Transverse colon (tissue), 4 donors: ENCODE measurements around the gene NEO1. TPM values are rescaled to one million over a fixed set of nuclear protein-coding genes. Genes with fewer than 3 reads are reported as not detected.

Source experiments
- DNase-seq: peaks from one replicate; pipeline ENCODE4 v3.0.0-alpha.2; 2019
- H3K27ac ChIP-seq, 4 donors: fragments of 200-600 bp; sonication (generic); 2 replicates each; pipeline ENCODE4 v1.5.1; 2016 to 2018; ENCODE audit warnings: inconsistent platforms in 4 of 4
- H3K27me3 ChIP-seq: fragments of 200-600 bp; sonication (generic); 2 replicates; pipeline ENCODE4 v1.5.1; 2017; ENCODE audit warnings: inconsistent platforms
- H3K36me3 ChIP-seq, 4 donors: fragments of 200-600 bp; sonication (generic); 2 replicates each; pipeline ENCODE4 v1.5.1; 2017 to 2019; ENCODE audit warnings: inconsistent platforms in 4 of 4
- H3K4me1 ChIP-seq, 4 donors: fragments of 200-600 bp; sonication (generic); 2 replicates each; pipeline ENCODE4 v1.5.1; 2017 to 2020; ENCODE audit warnings: inconsistent platforms in 4 of 4
- H3K4me3 ChIP-seq, 4 donors: fragments of 200-600 bp; sonication (generic); 1 replicate in 1 of 4; 2 replicates in 3 of 4; pipeline versions ENCODE4 v1.5.1 to v1.6.1; 2017 to 2019; ENCODE audit warnings: inconsistent platforms in 4 of 4
- H3K9me3 ChIP-seq, 2 donors: fragments of 200-600 bp; sonication (generic); 2 replicates each; pipeline ENCODE4 v1.5.1; 2017 to 2019; ENCODE audit warnings: inconsistent platforms in 2 of 2
- CTCF ChIP-seq, 5 experiments: fragments of 200-600 bp in 3 of 5; fragments of 450-650 bp in 2 of 5; sonication (generic) in 3 of 5; IDR thresholded peaks; 1 replicate in 2 of 5; 2 replicates in 3 of 5; pipeline ENCODE4 v1.5.1; 2016 to 2017; ENCODE audit warnings: antibody characterized with exemption in 5 of 5, inconsistent platforms in 3 of 5, mild to moderate bottlenecking in 2 of 5, moderate library complexity in 1 of 5
- EP300 ChIP-seq: sonication (generic); formaldehyde crosslinking; IDR thresholded peaks from one replicate; pipeline ENCODE4 v1.6.1; 2017; ENCODE audit warnings: antibody characterized with exemption, low read depth
- POLR2A ChIP-seq: fragments of 450-650 bp; IDR thresholded peaks from one replicate; pipeline ENCODE4 v1.6.1; 2016; ENCODE audit warnings: antibody characterized with exemption, mild to moderate bottlenecking, moderate library complexity
- POLR2AphosphoS5 ChIP-seq, 3 donors: sonication (generic); formaldehyde crosslinking; IDR thresholded peaks; one replicate each; pipeline ENCODE4 v1.6.1; 2016; ENCODE audit warnings: antibody characterized with exemption in 3 of 3
- WGBS, 2 donors: methylation state at CpG; one replicate each; pipeline ENCODE4 v1.1.5; 2018; ENCODE audit warnings: low coverage in 1 of 2; 5-methylcytosine and 5-hydroxymethylcytosine counted together
- in situ Hi-C, 4 donors: fragments of 200-750 bp; cut with MboI; loops; one replicate each; pipeline versions ENCODE4 v1.15.0 to v1.15.1; 2017; ENCODE audit warnings: low sequenced_read_pairs in 3 of 4, low pct_ligation_motif_present in 1 of 4, low pct_unique_long_range_greater_than_20kb in 1 of 4
- intact Hi-C: fragments of 100-400 bp; cut with DNase I; formaldehyde crosslinking; loops from one replicate; pipeline ENCODE4 v1.15.1; 2023; ENCODE audit warnings: low total_unique reads
- total RNA-seq, 4 donors: library from RNA; depleted of rRNA; stranded (reverse); fragments of >200 nt; gene quantifications; one replicate each; pipeline ENCODE4 v1.1.0, GENCODE V29; 2016

NEO1 gene
- total RNA-seq, 4 donors from 2014 or later, result 100 to 188 (median 135) TPM

- intact Hi-C loops, result no loop called here
- no peak for DNase-seq
- Histone ChIP-seq H3K27ac (no peak overlapping the region), H3K9me3 (no peaks in the 10 kb centered on the region), H3K36me3 (peaks cover 0 to 4% (median 0%) of the 10 kb centered on the region in 4 donors), H3K27me3 (no peaks in the 10 kb centered on the region), H3K4me3 (no peak overlapping the region), H3K4me1 (no peaks in the 10 kb centered on the region)
- in situ Hi-C loops, result no loop called here
- TF ChIP-seq POLR2AphosphoS5 (IDR thresholded peaks at IDR 0.05) (no peak), POLR2A (no peak), EP300 (no peak), CTCF (IDR thresholded peaks at IDR 0.05) (no peak)
Observed at GRCh38 chr15:73172508-73172907, 120.2 kb downstream of the NEO1 start.

- Histone ChIP-seq H3K9me3 (no peaks in the 10 kb centered on the region), H3K4me3 (no peak overlapping the region), H3K36me3 (peaks cover 0 to 17% (median 6%) of the 10 kb centered on the region in 4 donors), H3K27me3 (no peaks in the 10 kb centered on the region), H3K4me1 (no peaks in the 10 kb centered on the region), H3K27ac (no peak overlapping the region)
- in situ Hi-C loops (no loop called here), intact Hi-C loops (no loop called here)
- whole genome bisulfite sequencing, 2 donors, result 80 to 88% methylated on average over 1 of the region's 1 CpG
- TF ChIP-seq EP300 (no peak), CTCF (IDR thresholded peaks at IDR 0.05) (no peak), POLR2AphosphoS5 (IDR thresholded peaks at IDR 0.05) (no peak), POLR2A (no peak)
- DNase-seq, result no peak
Observed at GRCh38 chr15:73174171-73174570, 121.9 kb downstream of the NEO1 start.

GRCh38 chr15:73175382-73175781 lies 123.1 kb downstream of the NEO1 start:
- Histone ChIP-seq H3K4me3 (no peak overlapping the region), H3K4me1 (no peaks in the 10 kb centered on the region), H3K27ac (no peak overlapping the region), H3K27me3 (no peaks in the 10 kb centered on the region), H3K36me3 (peaks cover 0 to 21% (median 6%) of the 10 kb centered on the region in 4 donors), H3K9me3 (no peaks in the 10 kb centered on the region)
- in situ Hi-C loops, result no loop called here
- TF ChIP-seq CTCF (IDR thresholded peaks at IDR 0.05) (no peak), POLR2AphosphoS5 (IDR thresholded peaks at IDR 0.05) (no peak), EP300 (no peak), POLR2A (no peak)
- DNase-seq, result no peak
- WGBS, 2 donors, result 69 to 81% methylated on average over 3 of the region's 3 CpGs
- intact Hi-C loops, result no loop called here

- Histone ChIP-seq H3K4me3 (no peak overlapping the region), H3K9me3 (no peaks in the 10 kb centered on the region), H3K27me3 (no peaks in the 10 kb centered on the region), H3K4me1 (no peaks in the 10 kb centered on the region), H3K36me3 (peaks cover 0 to 28% (median 6%) of the 10 kb centered on the region in 4 donors), H3K27ac (no peak overlapping the region)
- no peak for DNase-seq
- TF ChIP-seq POLR2AphosphoS5 (IDR thresholded peaks at IDR 0.05) (no peak), POLR2A (no peak), EP300 (no peak), CTCF (IDR thresholded peaks at IDR 0.05) (no peak)
- in situ Hi-C loops (no loop called here), intact Hi-C loops (no loop called here)
- 89 to 90% methylated on average over 2 of the region's 2 CpGs for WGBS, 2 donors
Observed at GRCh38 chr15:73176598-73176997, 124.3 kb downstream of the NEO1 start.
